Measurements from ENCODE around the gene RNF38.
A peak's percentile ranks its signal among the peaks of the same experiment; 100 is the strongest.
"Not testable (repeated sequence)": the region's sequence is repeated elsewhere in the genome, so short reads cannot be mapped to it uniquely, and the experiment has no call there.

Gene RNF38

GRCh38 chr9:36336131-36336907, 63.8 kb downstream of the RNF38 start:
- no peak for DNase-seq (ENCODE audit: low read depth in 3 of 3)

- DNase-seq (ENCODE audit: low read depth in 3 of 3), result no peak
Measured at GRCh38 chr9:36332006-36332405, 68.1 kb downstream of the RNF38 start.

GRCh38 chr9:36328798-36329411, 71.2 kb downstream of the RNF38 start:
- peak in 1 of 3 experiments; percentile 20 for DNase-seq (ENCODE audit: low read depth in 3 of 3)

- DNase-seq (ENCODE audit: low read depth in 3 of 3), result no peak
Measured at GRCh38 chr9:36325081-36325828, 74.8 kb downstream of the RNF38 start.

- DNase-seq (ENCODE audit: low read depth in 3 of 3), result no peak
Measured at GRCh38 chr9:36323926-36324325, 76.1 kb downstream of the RNF38 start.

GRCh38 chr9:36322462-36322861, 77.6 kb downstream of the RNF38 start:
- no peak for DNase-seq (ENCODE audit: low read depth in 3 of 3)

GRCh38 chr9:36321903-36322302, 78.2 kb downstream of the RNF38 start:
- DNase-seq (ENCODE audit: low read depth in 3 of 3), result not testable (repeated sequence)

GRCh38 chr9:36320466-36320865, 79.6 kb downstream of the RNF38 start:
- no peak for DNase-seq (ENCODE audit: low read depth in 3 of 3)

- no peak for DNase-seq (ENCODE audit: low read depth in 3 of 3)
Measured at GRCh38 chr9:36319806-36320205, 80.3 kb downstream of the RNF38 start.

- DNase-seq (ENCODE audit: low read depth in 3 of 3), result no peak
Measured at GRCh38 chr9:36319183-36319582, 80.9 kb downstream of the RNF38 start.

- DNase-seq (ENCODE audit: low read depth in 3 of 3), result no peak
Measured at GRCh38 chr9:36318212-36318802, 81.8 kb downstream of the RNF38 start.

- no peak for DNase-seq (ENCODE audit: low read depth in 3 of 3)
Measured at GRCh38 chr9:36317766-36318165, 82.3 kb downstream of the RNF38 start.

- no peak for DNase-seq (ENCODE audit: low read depth in 3 of 3)
Measured at GRCh38 chr9:36316611-36317317, 83.3 kb downstream of the RNF38 start.

- no peak for DNase-seq (ENCODE audit: low read depth in 3 of 3)
Measured at GRCh38 chr9:36316049-36316448, 84.0 kb downstream of the RNF38 start.

GRCh38 chr9:36315283-36315682, 84.8 kb downstream of the RNF38 start:
- no peak for DNase-seq (ENCODE audit: low read depth in 3 of 3)

GRCh38 chr9:36314740-36315139, 85.3 kb downstream of the RNF38 start:
- DNase-seq (ENCODE audit: low read depth in 3 of 3), result no peak

- DNase-seq (ENCODE audit: low read depth in 3 of 3), result no peak
Measured at GRCh38 chr9:36306471-36307306, 93.4 kb downstream of the RNF38 start.

- DNase-seq (ENCODE audit: low read depth in 3 of 3), result not testable (repeated sequence)
Measured at GRCh38 chr9:36304366-36304765, 95.7 kb downstream of the RNF38 start.

- DNase-seq (ENCODE audit: low read depth in 3 of 3), result no peak
Measured at GRCh38 chr9:36301227-36301626, 98.8 kb downstream of the RNF38 start.

GRCh38 chr9:36298566-36298965, 101.5 kb downstream of the RNF38 start:
- no peak for DNase-seq (ENCODE audit: low read depth in 3 of 3)

- no peak for DNase-seq (ENCODE audit: low read depth in 3 of 3)
Measured at GRCh38 chr9:36297798-36298197, 102.3 kb downstream of the RNF38 start.

All from stimulated activated CD4-positive, alpha-beta T cell treated with anti-CD3 and anti-CD28 coated beads, TNF-alpha, amount 100 ng/mL, for 4 hours (primary cell).